NCI-H2171 (cell line): Measurements from ENCODE around the gene RBMX.
"Not testable (repeated sequence)": the region's sequence is repeated elsewhere in the genome, so short reads cannot be mapped to it uniquely, and the experiment has no call there.

Experiments
- DNase-seq: peaks from one replicate; lab custom pipeline; 2025; lab: John Stamatoyannopoulos, UW

RBMX gene

DNA sequence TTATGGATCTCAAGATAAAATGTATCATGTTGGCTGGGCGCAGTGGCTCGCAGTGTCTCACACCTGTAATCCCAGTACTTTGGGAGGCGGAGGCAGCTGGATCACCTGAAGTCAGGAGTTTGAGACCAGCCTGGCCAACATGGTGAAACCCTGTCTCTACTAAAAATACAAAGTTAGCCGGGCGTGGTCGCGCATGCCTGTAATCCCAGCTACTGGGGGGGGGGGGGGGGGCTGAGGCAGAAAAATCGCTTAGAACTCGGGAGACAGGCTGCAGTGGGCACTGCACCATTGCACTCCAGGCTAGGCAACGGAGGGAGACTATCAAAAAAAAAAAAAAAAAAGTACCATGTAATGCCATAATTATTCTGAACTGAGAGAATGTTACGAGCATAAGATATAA is 2.1 kb downstream of the RBMX start:
- no peak for DNase-seq

DNA sequence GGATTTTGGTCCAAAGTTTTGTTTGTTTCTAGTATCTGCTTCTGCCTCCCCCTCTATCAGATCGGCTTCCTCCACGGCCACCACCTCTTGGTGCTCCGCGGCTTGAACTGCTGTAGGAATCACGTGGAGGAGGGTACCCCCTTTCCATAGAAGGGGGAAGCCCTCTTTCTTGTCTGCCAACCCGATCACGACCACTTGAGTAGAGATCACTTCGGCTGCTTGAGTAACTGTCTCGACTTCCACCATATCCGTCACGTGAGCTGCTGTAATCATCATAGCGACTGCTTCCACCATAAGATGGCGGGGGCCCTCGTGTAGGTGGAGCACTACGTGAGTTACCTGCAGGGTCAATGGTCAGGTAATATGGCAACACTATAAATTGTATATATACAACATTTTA is 6.4 kb downstream of the RBMX start:
- not testable (repeated sequence) for DNase-seq

DNA sequence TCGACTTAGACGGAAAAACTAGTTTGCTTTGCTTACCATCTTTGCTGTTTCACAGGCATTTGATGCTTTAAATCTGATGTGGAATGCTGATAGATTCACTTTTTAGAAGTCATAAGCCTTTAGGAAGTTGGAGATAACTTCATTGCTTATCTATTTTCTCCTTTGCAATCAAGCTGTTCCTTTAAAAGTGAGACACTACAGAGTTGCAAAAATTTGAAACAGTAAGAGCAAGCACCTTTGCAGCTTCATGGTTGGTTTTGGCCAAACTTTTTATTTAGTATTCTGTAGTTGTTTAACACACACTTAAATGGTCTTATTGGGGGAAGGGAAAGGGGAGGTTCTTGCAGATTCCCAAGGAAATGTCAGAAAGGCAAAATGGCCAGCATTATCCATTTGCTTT is 7.3 kb downstream of the RBMX start:
- DNase-seq = not testable (repeated sequence)

DNA sequence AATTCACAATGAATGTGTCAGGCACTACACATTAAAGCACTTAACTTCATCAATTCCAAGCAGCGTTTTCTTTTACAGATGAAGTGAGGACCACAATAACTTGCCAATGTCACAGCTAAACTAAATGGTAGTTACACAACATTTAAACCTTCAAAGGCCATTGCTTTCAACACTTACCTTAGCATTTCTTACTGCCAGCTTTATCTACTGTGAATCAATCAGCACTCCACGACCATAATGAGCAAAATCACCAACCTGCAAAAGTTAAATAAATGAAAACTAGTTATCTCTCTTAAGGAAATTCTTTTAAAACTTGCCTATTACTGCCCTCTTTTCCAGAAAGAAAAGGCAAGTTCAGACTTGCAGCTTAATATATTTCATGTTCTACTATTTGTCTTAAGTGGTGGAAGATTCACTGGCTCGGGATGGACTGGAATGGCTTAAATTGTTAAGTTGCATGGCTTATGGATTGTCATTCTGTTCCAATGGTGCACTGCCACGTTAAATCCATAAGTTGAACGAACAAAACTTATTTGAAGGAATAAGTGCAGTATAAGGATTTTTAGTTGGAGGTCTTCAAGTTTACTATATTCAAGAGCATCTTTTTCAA is 8.3 kb downstream of the RBMX start:
- no peak for DNase-seq

DNA sequence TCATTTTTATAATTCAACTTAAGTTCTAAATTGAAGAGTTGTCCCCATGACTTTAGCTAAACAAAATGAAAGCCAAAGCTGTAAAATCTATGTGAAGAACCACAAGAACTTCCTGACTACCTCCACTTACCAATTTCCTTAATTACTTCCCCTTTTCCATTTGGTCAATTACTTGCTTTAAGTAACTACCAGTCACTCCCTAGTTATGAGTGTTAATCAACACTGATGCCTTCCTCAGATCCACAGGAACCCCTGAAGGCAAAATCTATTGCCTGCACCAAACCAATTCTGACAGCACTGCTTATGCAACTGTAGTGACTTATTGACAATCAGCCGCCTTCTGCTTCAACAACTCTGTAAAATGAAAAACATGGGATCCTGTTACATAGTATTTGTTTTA is 10.5 kb downstream of the RBMX start:
- DNase-seq = no peak

DNA sequence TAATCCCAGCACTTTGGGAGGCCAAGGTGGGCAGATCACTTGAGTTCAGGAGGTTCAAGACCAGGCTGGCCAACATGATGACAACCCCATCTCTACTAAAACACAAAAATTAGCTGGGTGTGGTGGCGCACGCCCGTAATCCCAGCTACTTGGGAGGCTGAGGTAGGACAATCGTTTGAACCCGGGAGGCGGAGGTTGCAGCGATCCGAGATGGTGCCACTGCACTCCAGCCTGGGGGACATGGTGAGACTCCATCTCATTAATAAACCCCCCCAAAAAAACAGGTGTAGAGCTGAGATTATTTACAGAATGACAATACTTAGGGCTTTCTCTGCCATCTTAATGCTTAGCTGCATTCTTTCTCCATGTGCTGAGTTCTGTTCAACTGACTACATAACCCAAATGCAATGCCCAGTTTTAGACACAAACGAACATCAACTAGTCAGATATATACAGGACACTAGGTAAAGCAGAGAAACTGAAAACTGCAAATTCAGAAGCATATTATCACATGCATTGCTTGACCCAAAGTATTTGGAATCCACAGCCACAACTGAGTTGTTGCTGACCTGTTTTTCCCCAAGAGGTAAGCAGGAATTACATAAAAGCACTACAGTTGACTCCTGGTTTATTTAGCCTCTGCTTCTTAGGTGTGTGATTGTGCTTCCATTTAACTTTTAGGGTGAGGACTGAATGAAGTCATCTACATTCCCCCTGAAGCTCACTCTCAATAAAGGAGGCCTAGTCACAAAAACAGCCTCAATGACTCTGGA is 12.1 kb downstream of the RBMX start:
- DNase-seq = no peak

DNA sequence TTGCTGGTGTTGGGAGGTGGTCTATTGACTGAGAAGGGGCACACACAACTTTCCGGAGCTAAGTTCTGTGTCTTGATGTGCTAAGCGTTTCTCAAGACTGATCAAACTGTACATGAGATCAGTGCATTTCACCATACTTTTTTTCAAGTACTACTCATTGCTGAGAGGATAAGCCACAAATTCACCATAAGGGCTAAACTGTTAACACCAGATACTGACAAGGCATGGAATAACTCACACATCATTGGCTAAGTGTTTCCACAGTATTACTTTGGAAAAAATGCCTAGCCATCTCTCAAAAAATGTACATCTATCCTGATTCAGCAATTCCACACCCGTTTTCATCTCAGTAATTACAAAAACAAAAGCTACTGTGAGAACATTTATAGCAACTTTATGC is 13.0 kb downstream of the RBMX start:
- no peak for DNase-seq

DNA sequence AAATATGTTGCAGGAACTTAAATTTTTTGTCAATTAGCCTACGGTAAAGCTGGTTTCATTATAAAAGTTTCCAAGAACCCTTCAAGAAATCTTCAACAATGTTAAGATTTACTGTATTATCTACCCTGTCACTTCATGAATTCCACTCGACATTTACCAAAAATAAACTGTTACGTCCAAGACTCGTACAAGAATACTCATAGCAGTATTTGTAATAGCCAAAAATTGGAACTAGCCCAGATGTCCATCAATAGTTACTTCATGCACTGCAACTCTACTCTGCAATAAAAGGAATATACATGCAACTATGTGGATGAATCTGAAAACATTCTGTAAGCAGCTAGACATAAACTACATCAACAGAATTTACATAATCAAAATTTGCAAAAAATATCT is 13.4 kb downstream of the RBMX start:
- DNase-seq = no peak

DNA sequence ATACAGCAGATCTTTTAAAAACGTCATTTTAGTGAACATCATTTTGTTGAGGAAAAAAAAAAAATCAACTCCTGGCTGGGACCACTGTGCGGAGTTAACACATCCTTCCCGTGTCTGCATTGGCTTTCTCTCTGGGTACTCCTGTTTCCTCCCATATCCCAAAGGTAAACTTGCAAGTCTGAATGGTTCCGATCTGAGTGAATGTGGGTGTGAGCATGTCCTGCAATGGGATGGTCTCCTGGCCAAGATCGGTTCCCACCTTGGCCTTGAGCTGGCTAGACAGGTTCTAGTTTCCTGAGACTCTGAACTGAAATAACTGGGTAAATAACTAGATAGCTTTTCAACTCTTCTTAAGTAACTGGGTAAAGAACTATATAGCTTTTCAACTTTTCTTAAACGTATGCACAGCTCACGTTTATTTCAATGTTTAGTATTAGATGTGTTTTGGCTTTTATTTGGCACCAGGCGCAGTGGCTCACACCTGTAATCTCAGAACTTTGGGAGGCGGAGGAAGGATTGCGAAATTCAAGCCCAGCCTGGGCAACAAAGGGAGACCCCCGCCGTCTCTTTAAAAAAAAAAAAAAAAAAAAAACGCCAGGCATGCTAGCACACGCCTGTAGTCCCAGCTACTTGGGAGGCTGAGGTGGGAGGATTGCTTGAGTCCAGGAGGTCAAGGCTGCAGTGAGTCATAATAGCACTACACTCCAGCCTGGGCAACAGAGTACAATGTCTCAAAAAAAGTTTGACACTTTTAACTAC is 14.0 kb downstream of the RBMX start:
- no peak for DNase-seq

DNA sequence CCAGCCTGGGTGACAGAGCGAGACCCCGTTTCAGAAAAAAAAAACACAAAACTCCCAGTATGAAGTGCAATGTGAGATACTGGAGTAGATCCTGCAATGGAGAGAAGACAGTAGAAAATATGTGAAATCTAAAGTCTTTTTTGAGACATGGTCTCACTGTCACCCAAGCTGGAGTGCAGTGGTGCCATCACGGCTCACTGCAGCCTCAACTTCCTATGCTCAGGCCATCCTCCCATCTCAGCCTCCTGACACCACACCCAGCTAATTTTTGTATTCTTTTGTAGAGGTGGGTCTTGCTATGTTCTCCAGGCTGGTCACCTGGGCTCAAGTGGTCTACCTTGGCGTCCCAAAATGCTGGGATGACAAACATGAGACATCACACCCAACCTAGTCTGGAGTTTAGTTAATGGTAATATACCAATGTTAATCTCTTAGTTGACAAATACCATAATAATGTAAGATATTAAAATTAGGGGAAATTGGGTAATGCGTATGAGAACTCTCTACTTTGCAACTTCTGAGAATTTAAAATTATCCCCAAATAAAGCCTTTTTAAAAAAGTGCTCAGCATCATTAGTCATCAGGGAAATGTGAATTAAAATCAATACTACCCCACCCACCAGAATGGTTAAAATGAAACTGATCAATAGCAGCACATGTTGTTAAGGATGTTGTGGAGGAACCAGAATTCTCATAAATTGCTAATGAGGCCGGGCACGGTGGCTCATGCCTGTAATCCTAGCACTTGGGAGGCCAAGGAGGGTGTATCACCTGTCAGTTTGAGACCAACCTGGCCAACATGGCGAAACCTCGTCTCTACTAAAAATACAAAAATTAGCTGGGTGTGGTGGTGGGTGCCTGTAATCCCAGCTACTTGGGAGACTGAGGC is 15.0 kb downstream of the RBMX start:
- DNase-seq = no peak

DNA sequence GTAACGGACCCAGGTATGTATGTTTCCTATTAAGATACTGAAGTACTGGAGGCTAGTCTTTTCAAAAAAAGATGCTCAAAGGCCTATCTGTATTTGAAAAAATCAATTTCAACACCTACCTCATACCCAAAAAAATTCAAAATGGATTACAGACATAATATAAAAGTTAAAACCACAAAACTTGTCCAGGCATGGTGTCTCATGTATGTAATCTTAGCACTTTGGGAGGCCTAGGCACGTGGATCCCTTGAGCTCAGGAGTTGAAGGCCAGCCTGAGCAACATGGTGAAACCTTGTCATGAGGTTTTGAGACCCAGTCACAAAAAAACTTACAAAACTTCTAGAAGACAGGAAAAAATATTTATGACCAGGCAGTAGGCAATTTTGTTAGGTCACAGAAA is 16.7 kb downstream of the RBMX start:
- DNase-seq = no peak

DNA sequence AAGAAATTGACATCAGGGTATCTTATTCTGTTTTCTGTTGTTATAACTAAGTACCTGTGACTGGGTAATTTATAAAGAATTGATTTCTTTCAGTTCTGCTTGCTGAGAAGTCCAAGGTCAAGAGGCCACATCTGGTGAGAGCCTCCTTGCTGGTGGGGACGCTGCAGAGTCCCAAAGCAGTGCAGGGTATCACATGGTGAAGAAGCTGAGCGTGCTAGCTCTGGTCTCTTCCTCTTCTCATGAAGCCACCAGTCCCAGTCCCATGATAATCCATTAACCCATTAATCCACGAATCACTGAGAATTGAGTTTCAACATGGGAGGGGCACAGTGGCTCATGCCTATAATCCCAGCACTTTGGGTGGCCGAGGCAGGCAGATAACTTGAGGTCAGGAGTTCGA is 18.0 kb downstream of the RBMX start:
- no peak for DNase-seq

DNA sequence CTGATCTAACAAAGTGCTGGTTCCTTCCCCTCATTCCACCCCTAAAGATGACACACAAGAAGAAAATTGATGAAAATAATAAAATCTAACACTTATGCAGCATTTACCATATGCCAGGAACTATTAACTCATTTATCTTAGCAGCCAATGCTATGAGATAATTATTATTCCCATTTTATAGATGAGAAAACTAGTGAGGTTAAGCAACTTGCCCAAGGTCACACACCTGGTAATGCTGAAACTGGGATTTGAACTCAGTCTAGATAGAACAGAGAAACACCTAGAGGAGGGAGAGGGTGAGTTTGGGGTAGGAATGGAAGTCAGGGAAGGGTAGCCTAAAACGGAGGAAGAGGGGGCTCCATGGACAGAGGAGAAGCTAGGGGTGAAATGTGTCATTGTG is 18.6 kb downstream of the RBMX start:
- DNase-seq = no peak

DNA sequence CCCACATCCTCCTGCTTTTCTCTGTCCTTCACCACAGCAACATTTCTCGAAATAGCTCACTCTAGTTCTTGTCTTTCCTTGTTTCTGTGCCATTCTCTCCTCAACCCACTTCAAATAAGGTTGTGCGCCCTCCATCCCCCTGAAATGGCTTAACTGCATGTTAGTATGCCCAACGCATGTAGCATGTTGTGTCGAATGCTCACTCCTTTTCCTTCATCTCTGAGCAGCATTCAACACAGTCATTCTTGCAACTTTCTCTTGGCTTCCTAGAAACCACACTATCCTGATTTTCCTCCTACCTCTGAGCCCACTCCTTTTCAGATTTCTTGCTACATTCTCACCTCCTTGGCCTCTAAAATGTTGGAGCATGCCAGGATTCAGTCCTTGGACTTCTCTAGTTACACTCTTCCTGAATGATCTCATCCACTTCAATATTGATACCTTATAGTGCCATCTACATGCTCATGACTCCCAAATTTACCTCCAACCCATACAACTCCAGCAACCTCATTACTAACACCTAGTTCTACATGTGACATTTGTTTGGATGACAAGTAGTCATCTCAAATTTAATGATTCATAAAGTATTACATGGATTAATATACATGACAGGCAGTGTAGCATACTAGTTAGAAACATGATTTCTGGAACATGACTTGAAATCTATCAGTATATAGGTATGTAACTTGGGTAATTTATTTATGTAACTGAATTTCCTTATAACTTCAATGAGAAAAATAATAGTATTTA is 22.3 kb downstream of the RBMX start:
- no peak for DNase-seq

DNA sequence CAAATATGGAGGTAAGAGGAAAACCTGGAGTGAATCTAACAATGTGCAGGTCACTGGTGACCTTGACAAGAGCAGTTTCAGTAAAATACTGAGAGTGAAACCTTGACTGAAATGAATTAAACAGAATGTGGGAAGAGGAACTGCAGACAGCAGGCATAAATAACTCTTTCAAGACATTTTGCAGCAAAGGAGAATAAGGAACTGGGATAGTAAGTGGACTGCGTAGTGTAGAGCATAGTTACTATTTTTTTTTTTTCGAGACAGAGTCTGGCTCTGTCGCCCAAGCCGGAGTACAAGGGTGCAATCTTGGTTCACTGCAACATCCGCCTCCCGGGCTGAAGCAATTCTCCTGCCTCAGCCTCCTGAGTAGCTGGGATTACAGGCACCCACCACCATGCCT is 24.0 kb downstream of the RBMX start:
- DNase-seq = no peak

DNA sequence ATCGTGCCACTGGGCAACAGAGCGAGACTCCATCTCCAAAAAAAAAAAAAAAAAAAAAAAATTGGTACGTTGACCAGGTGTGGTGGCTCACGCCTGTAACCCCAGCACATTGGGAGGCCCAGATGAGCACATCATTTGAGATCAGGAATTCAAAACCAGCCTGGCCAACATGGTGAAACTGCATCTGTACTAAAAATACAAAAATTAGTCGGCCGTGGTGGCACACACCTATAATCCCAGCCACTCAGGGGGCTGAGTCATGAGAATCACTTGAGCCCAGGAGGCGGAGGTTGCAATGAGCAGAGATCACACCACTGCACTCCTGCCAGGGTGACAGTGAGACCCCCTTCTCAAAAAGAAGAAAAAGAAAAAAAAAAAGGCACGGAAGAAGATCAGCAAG is 24.5 kb downstream of the RBMX start:
- no peak for DNase-seq

DNA sequence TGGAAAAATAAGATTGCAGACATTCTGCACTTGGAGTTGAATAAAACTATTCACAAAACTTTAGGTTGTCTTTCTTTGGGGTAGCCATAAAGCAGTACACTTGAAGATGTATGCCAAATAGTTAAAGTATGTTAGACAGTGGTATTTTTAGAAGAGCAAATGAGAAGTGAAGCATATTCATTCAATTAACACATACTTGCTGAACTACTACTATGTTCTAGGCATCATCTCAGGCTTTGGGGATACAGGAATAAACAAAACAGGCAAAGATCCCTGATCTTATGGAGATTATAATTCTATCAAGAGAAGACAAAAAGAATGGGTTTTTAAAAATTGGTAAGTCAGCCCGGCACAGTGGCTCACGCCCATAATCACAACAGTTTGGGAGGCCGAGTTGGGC is 29.0 kb downstream of the RBMX start:
- DNase-seq = no peak

DNA sequence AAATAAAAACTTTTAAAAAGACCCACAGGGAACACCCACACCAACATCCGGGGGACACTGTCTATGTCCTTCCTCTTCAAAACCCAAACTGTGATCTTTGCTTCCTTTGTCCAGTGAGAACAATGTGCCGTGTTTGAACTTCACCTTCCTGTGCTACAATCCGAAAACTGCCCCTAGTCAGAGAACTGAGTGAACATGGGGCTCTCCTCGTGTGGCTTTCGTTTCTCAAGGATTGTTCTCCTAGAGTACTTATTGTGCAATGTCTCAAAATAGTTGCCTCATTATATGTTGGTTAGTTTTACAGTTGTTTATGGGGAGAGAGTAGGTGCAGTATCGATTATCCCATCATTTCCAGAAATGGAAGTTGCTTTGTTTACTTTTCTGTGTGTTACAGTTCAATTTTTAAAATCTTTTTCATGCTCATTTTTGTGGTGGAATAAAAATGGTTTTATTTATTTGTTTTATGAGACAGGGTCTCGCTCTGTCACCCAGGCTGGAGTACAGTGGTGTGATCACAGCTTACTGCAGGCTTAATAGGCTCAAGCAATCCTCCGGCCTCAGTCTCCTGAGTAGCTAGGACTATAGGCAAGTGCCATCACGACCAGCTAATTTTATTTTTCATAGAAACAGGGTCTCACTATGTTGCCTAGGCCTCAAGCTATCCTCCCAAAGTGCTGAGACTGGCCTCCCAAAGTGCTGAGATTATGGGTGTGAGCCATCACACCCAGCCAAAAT is 29.9 kb downstream of the RBMX start:
- no peak for DNase-seq

DNA sequence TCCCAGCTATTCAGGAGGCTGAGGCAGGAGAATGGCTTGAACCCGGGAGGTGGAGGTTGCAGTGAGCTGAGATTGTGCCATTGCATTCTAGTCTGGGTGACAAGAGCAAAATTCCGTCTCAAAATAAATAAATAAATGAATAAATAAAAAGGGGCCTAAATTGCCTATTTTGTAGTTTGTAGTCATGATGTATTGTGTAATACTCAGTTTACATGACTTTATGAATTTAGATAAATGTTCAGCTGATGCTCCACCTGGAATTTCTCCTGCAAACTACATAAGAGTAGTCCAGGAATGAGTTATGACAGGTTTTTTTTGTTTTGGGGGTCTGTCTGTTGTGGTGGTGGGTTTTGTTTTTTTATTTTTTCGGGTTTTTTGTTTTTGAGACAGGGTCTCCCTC is 31.1 kb downstream of the RBMX start:
- DNase-seq = no peak

DNA sequence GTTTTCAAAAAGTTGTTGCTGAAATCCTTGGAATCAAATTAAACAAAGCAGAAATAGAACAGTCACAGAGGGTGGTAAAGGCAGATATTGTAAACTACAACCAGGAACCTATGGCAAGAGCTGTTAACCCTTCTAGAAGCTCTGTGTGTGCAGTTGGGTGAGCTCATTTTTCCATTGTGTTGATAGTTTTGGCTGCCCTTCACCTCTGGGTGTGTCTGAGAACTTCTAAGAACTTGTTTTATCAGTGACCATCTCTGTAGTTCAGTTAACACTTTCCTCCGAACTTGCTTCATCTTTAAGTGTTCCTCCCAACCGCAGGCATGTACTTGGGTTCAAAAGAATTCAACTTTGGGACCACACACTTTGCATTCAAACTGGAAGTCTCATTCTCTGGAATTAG is 32.7 kb downstream of the RBMX start:
- DNase-seq = no peak

DNA sequence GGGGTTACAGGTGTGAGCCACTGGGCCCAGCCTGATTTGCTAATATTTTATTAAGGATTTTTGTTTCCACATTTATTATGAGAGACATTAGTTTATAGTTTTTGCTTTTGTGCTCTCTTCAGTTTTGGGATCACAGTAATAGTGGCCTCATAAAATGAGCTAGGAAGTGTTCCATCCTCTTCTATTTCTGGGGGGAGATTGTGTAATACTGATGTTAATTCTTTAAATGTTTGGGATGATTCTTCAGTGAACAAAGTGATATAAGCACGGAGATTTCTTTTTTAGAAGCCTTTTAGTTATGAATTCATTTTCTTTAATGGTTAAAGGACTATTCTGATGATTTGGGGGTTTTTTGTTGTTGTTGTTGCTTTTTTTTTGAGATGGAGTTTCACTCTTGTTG is 41.3 kb downstream of the RBMX start:
- no peak for DNase-seq
